ENCODE data around the gene CRYBG1.

GRCh38 chr6:106558364-106558763, 197.8 kb downstream of the CRYBG1 start:
- TF ChIP-seq TEAD4 (IDR thresholded peaks at IDR 0.05), result no peak
- no peak for TF ChIP-seq REST (IDR thresholded peaks at IDR 0.05; ENCODE audit: low read depth)
- TF ChIP-seq MAX (IDR thresholded peaks at IDR 0.05), result no peak
- TF ChIP-seq CEBPB (IDR thresholded peaks at IDR 0.05), result no peak
- TF ChIP-seq YY1 (IDR thresholded peaks at IDR 0.05; ENCODE audit: low read depth), result no peak
- TF ChIP-seq RAD21 (IDR thresholded peaks at IDR 0.05; ENCODE audit: low read depth), result no peak
- TF ChIP-seq CREB1 (IDR thresholded peaks at IDR 0.05; ENCODE audit: low read depth), result no peak
- no peak for TF ChIP-seq EP300 (IDR thresholded peaks at IDR 0.05; ENCODE audit: borderline replicate concordance)
- TF ChIP-seq TCF12 (IDR thresholded peaks at IDR 0.05; ENCODE audit: low read depth), result no peak
- no peak for TF ChIP-seq FOXM1 (IDR thresholded peaks at IDR 0.05; ENCODE audit: borderline replicate concordance, low read depth)
- no peak for TF ChIP-seq NFIC (IDR thresholded peaks at IDR 0.05)
- TF ChIP-seq EGR1 (IDR thresholded peaks at IDR 0.05), result no peak
- no peak for TF ChIP-seq ZBTB7A (IDR thresholded peaks at IDR 0.05; ENCODE audit: low read depth)

Measured in Ishikawa (cell line).